ENCODE data around the gene HNRNPM. TPM values are rescaled to one million over a fixed set of nuclear protein-coding genes. Genes with fewer than 3 reads are reported as not detected.

Gene HNRNPM
- total RNA-seq, 1 experiment from 2014 or later = 123 TPM

- in situ Hi-C loops (cut with HindIII; ENCODE audit: low sequenced_read_pairs) = no loop called here
- DNase-seq (ENCODE audit: low spot score) = no peak
These were observed 12.4 kb downstream of the HNRNPM start for GRCh38 chr19:8457209-8457608.

- no peak for DNase-seq (ENCODE audit: low spot score)
- in situ Hi-C loops (cut with HindIII; ENCODE audit: low sequenced_read_pairs) = no loop called here
These were observed 13.1 kb downstream of the HNRNPM start for GRCh38 chr19:8457827-8458226.

- no peak for DNase-seq (ENCODE audit: low spot score)
- in situ Hi-C loops (cut with HindIII; ENCODE audit: low sequenced_read_pairs) = no loop called here
These were observed 13.6 kb downstream of the HNRNPM start for GRCh38 chr19:8458380-8458779.

GRCh38 chr19:8459095-8459494, 14.3 kb downstream of the HNRNPM start:
- no peak for DNase-seq (ENCODE audit: low spot score)
- in situ Hi-C loops (cut with HindIII; ENCODE audit: low sequenced_read_pairs) = no loop called here

GRCh38 chr19:8459520-8460270, 14.9 kb downstream of the HNRNPM start:
- in situ Hi-C loops (cut with HindIII; ENCODE audit: low sequenced_read_pairs) = no loop called here

GRCh38 chr19:8460516-8461298, 15.9 kb downstream of the HNRNPM start:
- no peak for DNase-seq (ENCODE audit: low spot score)
- in situ Hi-C loops (cut with HindIII; ENCODE audit: low sequenced_read_pairs) = no loop called here

More at GRCh38 chr19:8459520-8460270, 14.9 kb downstream of the HNRNPM start:
- no peak for DNase-seq (ENCODE audit: low spot score)

- DNase-seq (ENCODE audit: low spot score) = no peak
- in situ Hi-C loops (cut with HindIII; ENCODE audit: low sequenced_read_pairs) = no loop called here
These were observed 16.6 kb downstream of the HNRNPM start for GRCh38 chr19:8461376-8461775.

GRCh38 chr19:8461891-8462290, 17.1 kb downstream of the HNRNPM start:
- in situ Hi-C loops (cut with HindIII; ENCODE audit: low sequenced_read_pairs) = no loop called here
- no peak for DNase-seq (ENCODE audit: low spot score)

- in situ Hi-C loops (cut with HindIII; ENCODE audit: low sequenced_read_pairs) = no loop called here
- no peak for DNase-seq (ENCODE audit: low spot score)
These were observed 17.8 kb downstream of the HNRNPM start for GRCh38 chr19:8462571-8462970.

GRCh38 chr19:8463365-8463764, 18.6 kb downstream of the HNRNPM start:
- no peak for DNase-seq (ENCODE audit: low spot score)
- in situ Hi-C loops (cut with HindIII; ENCODE audit: low sequenced_read_pairs) = no loop called here

- no peak for DNase-seq (ENCODE audit: low spot score)
- in situ Hi-C loops (cut with HindIII; ENCODE audit: low sequenced_read_pairs) = no loop called here
These were observed 21.2 kb downstream of the HNRNPM start for GRCh38 chr19:8466018-8466417.

- in situ Hi-C loops (cut with HindIII; ENCODE audit: low sequenced_read_pairs) = no loop called here
- no peak for DNase-seq (ENCODE audit: low spot score)
These were observed 23.3 kb downstream of the HNRNPM start for GRCh38 chr19:8468124-8468523.

GRCh38 chr19:8468761-8469373, 24.1 kb downstream of the HNRNPM start:
- in situ Hi-C loops (cut with HindIII; ENCODE audit: low sequenced_read_pairs) = no loop called here
- peak; percentile 38 for DNase-seq (ENCODE audit: low spot score)

- in situ Hi-C loops (cut with HindIII; ENCODE audit: low sequenced_read_pairs) = no loop called here
- no peak for DNase-seq (ENCODE audit: low spot score)
These were observed 25.0 kb downstream of the HNRNPM start for GRCh38 chr19:8469613-8470368.

- no peak for DNase-seq (ENCODE audit: low spot score)
- in situ Hi-C loops (cut with HindIII; ENCODE audit: low sequenced_read_pairs) = no loop called here
These were observed 29.1 kb downstream of the HNRNPM start for GRCh38 chr19:8473648-8474476.

- no peak for DNase-seq (ENCODE audit: low spot score)
- in situ Hi-C loops (cut with HindIII; ENCODE audit: low sequenced_read_pairs) = no loop called here
These were observed 30.2 kb downstream of the HNRNPM start for GRCh38 chr19:8475005-8475404.

GRCh38 chr19:8476524-8476923, 31.7 kb downstream of the HNRNPM start:
- DNase-seq (ENCODE audit: low spot score) = peak; percentile 66
- in situ Hi-C loops (cut with HindIII; ENCODE audit: low sequenced_read_pairs) = no loop called here

- in situ Hi-C loops (cut with HindIII; ENCODE audit: low sequenced_read_pairs) = no loop called here
- no peak for DNase-seq (ENCODE audit: low spot score)
These were observed 33.1 kb downstream of the HNRNPM start for GRCh38 chr19:8477889-8478288.

- in situ Hi-C loops (cut with HindIII; ENCODE audit: low sequenced_read_pairs) = no loop called here
- DNase-seq (ENCODE audit: low spot score) = no peak
These were observed 33.8 kb downstream of the HNRNPM start for GRCh38 chr19:8478598-8478997.
